MV-4-11 (cell line): ENCODE measurements around the gene CTBS.
A peak's percentile ranks its signal among the peaks of the same experiment; 100 is the strongest.

ENCODE experiments used
- DNase-seq: peaks from one replicate; lab custom pipeline; 2025; lab: John Stamatoyannopoulos, UW

The CTBS gene

GRCh38 chr1:84506002-84506728 is 68.1 kb downstream of the CTBS start, which contains the start of the genes GNG5 and SPATA1:
Gene GNG5 (minus strand): TSS chr1:84506581. CDS start chr1:84506091, 490 bp downstream.
Gene SPATA1 (plus strand): TSS chr1:84506386. CDS start chr1:84516360, 9,974 bp downstream.
- DNase-seq = peak; percentile 94

GRCh38 chr1:84505493-84506001 is 68.7 kb downstream of the CTBS start:
- DNase-seq = peak; percentile 50

DNA sequence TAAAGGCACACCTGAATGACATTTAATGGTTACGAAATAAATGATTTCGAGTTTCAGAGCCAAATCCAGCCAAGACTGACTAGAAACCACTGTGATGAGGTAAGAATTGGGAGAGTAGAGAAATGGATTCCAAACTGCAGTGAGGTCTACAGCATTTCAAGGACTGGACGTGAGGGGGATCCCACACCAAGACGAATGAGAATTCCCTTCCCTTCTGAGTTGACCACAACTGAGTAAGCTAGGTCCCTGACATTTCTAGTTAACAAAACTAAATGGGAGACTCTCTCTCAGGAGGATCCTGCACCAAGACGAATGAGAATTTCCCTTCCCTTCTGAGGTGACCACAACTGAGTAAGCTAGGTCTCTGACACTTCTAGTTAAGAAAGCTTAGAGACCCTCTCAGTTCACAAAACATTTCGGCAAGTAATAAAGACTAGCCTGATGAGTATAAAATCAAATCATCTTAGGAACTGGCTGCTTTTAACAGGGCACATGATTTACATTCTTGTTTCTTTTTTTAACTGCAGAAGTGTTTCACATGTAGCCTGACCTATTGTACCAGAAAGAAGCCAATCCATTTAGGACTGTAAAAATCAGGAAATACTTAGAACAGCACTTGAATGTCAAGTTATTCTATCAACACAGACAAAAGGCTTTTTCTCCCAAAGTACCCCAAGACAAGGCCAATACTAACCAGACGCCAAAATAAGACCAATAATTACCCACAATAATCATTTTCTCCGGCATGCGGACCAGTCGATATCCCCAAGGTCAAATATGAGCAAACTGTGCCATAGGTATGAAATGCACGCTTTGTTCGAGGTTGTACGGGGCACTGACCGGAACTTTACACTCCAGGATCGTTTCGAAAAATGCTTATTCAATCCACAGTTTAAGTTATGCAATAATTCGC is 69.4 kb downstream of the CTBS start:
- peak; percentile 45 for DNase-seq

- no peak for DNase-seq
Observed at GRCh38 chr1:84502927-84503326, 71.3 kb downstream of the CTBS start.
